ENCODE measurements around the gene ZC2HC1C. TPM values are rescaled to one million over a fixed set of nuclear protein-coding genes. Genes with fewer than 3 reads are reported as not detected.

The ZC2HC1C gene
- total RNA-seq, 4 donors from 2014 or later, result 5.3 to 13.1 (median 7.3) TPM

DNA sequence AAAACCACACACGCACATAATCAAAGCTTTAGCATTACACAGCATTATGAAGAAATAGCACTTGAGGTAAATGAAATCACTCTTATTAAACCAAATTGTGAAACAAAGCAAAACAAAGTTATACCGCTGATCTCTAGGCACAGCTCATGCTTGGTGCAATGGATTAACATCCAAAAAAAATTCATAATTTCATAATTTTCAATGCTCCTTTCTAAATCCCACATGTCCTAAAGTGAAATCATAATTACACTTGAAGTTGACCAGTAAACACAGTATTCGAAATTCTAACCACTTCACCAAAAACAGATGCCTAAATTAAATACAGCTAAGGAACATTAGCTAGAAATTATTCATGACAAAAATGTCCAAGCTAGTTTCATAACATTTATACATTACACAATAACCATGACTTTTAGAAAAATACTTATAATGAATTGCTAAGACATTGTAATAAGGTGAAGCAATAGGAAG, 19.7 kb upstream of the ZC2HC1C start:
- Histone ChIP-seq H3K4me3 (no peak overlapping the region), H3K36me3 (no peaks in the 10 kb centered on the region), H3K4me1 (peaks cover 23 to 46% of the 10 kb centered on the region in 2 donors), H3K27ac (peak overlapping the region; percentile 81 to 91 (median 88)), H3K27me3 (no peaks in the 10 kb centered on the region), H3K9me3 (no peaks in the 10 kb centered on the region)
- DNase-seq (no peak), ATAC-seq (peak; percentile 29 to 53)
- intact Hi-C loops (cut with DNase I; ENCODE audit: low total_unique reads) (loop anchor here (2.0 to 5.0 kb wide), 2 partner anchors 15 to 38 kb away; partner anchors contain the start of gene ACYP1), in situ Hi-C loops (cut with MboI; ENCODE audit: low sequenced_read_pairs in 4 of 4) (no loop called here)
- TF ChIP-seq POLR2A (IDR thresholded peaks at IDR 0.05), result no peak
- TF ChIP-seq CTCF (IDR thresholded peaks at IDR 0.05 in 4 of 5, conservative IDR thresholded peaks at IDR 0.05 in 1 of 5), result no peak

GRCh38 chr14:75050852-75051555, 18.4 kb upstream of the ZC2HC1C start, which contains the start of gene MLH3:
TSS of gene MLH3 (minus strand) at chr14:75051467. CDS start at chr14:75049655, 1,812 bp downstream.
- in situ Hi-C loops (cut with MboI; ENCODE audit: low sequenced_read_pairs in 4 of 4), result no loop called here
- TF ChIP-seq POLR2A (IDR thresholded peaks at IDR 0.05) (peak; percentile 63 to 69), CTCF (IDR thresholded peaks at IDR 0.05 in 4 of 5, conservative IDR thresholded peaks at IDR 0.05 in 1 of 5) (no peak)

GRCh38 chr14:75051556-75051899, 17.9 kb upstream of the ZC2HC1C start:
- TF ChIP-seq CTCF (IDR thresholded peaks at IDR 0.05 in 4 of 5, conservative IDR thresholded peaks at IDR 0.05 in 1 of 5), result no peak
- no peak for TF ChIP-seq POLR2A (IDR thresholded peaks at IDR 0.05)

More at GRCh38 chr14:75050852-75051555, 18.4 kb upstream of the ZC2HC1C start, which contains the start of gene MLH3:
- H3K4me3 ChIP-seq, result peak within 1 kb of the TSS; percentile 45 to 77 (median 60)
- peak within 1 kb of the TSS; percentile 81 to 91 (median 88) for H3K27ac ChIP-seq
- no peaks in the 10 kb centered on the region for H3K36me3 ChIP-seq
- DNase-seq, result peak; percentile 63 to 77
- ATAC-seq, result peak; percentile 85 to 87
- no peaks in the 10 kb centered on the region for H3K27me3 ChIP-seq
- peaks cover 21 to 36% of the 10 kb centered on the region in 2 donors for H3K4me1 ChIP-seq
- H3K9me3 ChIP-seq, result no peaks in the 10 kb centered on the region
- intact Hi-C loops (cut with DNase I; ENCODE audit: low total_unique reads), result loop anchor here (2.0 kb wide), 1 partner anchor 14 kb away; the partner anchor contains the start of gene ACYP1

GRCh38 chr14:75053396-75054291, 15.8 kb upstream of the ZC2HC1C start:
- Histone ChIP-seq H3K4me1 (peaks cover 18 to 20% of the 10 kb centered on the region in 2 donors), H3K4me3 (no peak overlapping the region), H3K9me3 (no peaks in the 10 kb centered on the region), H3K36me3 (no peaks in the 10 kb centered on the region), H3K27me3 (no peaks in the 10 kb centered on the region), H3K27ac (no peak overlapping the region)
- intact Hi-C loops (cut with DNase I; ENCODE audit: low total_unique reads), result no loop called here
- in situ Hi-C loops (cut with MboI; ENCODE audit: low sequenced_read_pairs in 4 of 4), result no loop called here
- no peak for DNase-seq
- no peak for ATAC-seq
- TF ChIP-seq CTCF (IDR thresholded peaks at IDR 0.05 in 4 of 5, conservative IDR thresholded peaks at IDR 0.05 in 1 of 5), result no peak
- TF ChIP-seq POLR2A (IDR thresholded peaks at IDR 0.05), result no peak

More at GRCh38 chr14:75051556-75051899, 17.9 kb upstream of the ZC2HC1C start:
- peak overlapping the region; percentile 45 to 77 (median 60) for H3K4me3 ChIP-seq
- H3K27ac ChIP-seq, result peak overlapping the region; percentile 81 to 91 (median 88)
- ATAC-seq (no peak), DNase-seq (no peak)
- intact Hi-C loops (cut with DNase I; ENCODE audit: low total_unique reads), result loop anchor here (2.0 kb wide), 1 partner anchor 13 kb away; the partner anchor contains the start of gene ACYP1
- no peaks in the 10 kb centered on the region for H3K36me3 ChIP-seq
- H3K4me1 ChIP-seq, result peaks cover 21 to 30% of the 10 kb centered on the region in 2 donors
- no peaks in the 10 kb centered on the region for H3K27me3 ChIP-seq
- H3K9me3 ChIP-seq, result no peaks in the 10 kb centered on the region
- in situ Hi-C loops (cut with MboI; ENCODE audit: low sequenced_read_pairs in 4 of 4), result no loop called here
